PC-3 (cell line): ENCODE measurements around the gene IRAK1.

Experiments used
- EZH2 ChIP-seq: fragments of 300-600 bp; sonication (generic); IDR thresholded peaks from one replicate; pipeline ENCODE4 v1.6.1; 2017; ENCODE audit warnings: antibody characterized with exemption, mild to moderate bottlenecking, low read length; ENCODE audit not compliant: unreplicated experiment
- TF ChIP-seq, protein P1 (sequence below): fragments of 300-600 bp; sonication (generic); conservative IDR thresholded peaks from 2 replicates; pipeline ENCODE4 v1.5.1; 2017; ENCODE audit warnings: antibody characterized with exemption, low read depth, mild to moderate bottlenecking, low read length

DNA sequence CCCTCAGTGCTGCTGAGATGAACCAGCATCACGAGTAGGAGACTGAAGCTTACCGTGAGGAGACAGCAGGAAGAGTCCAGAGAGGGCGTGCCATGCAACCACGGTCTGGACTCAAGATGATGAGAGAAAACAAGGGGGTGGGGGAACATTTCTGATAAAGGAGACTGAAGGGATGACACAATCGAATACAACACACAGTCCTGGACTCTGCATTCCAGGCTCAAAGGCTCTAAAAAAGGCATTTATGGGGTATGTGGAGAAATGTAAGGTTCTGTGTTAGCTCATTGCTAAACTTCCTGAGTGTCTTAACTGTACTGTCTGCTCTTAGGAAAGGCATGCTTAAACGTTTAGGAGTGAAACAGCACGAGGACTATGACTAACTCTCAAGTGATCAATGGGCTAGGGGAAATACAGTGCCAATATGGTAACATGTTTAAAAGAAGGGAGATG, 20.6 kb upstream of the IRAK1 start:
- TF ChIP-seq, protein P1, sequence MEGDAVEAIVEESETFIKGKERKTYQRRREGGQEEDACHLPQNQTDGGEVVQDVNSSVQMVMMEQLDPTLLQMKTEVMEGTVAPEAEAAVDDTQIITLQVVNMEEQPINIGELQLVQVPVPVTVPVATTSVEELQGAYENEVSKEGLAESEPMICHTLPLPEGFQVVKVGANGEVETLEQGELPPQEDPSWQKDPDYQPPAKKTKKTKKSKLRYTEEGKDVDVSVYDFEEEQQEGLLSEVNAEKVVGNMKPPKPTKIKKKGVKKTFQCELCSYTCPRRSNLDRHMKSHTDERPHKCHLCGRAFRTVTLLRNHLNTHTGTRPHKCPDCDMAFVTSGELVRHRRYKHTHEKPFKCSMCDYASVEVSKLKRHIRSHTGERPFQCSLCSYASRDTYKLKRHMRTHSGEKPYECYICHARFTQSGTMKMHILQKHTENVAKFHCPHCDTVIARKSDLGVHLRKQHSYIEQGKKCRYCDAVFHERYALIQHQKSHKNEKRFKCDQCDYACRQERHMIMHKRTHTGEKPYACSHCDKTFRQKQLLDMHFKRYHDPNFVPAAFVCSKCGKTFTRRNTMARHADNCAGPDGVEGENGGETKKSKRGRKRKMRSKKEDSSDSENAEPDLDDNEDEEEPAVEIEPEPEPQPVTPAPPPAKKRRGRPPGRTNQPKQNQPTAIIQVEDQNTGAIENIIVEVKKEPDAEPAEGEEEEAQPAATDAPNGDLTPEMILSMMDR: no peak
- no peak for TF ChIP-seq EZH2
